ENCODE data around the gene NDUFV3. TPM values are rescaled to one million over a fixed set of nuclear protein-coding genes. Genes with fewer than 3 reads are reported as not detected.

NDUFV3 gene
- total RNA-seq, 4 donors from 2014 or later: 45.6 to 82.8 (median 64.1) TPM

- peak; percentile 41 for DNase-seq
Observed at GRCh38 chr21:42862774-42863503, 30.2 kb upstream of the NDUFV3 start.

GRCh38 chr21:42863504-42863870, 29.6 kb upstream of the NDUFV3 start:
- no peaks in the 10 kb centered on the region for H3K27me3 ChIP-seq
- no peak for DNase-seq
- no peak overlapping the region for H3K4me3 ChIP-seq
- no peak overlapping the region for H3K27ac ChIP-seq
- WGBS, 2 donors (ENCODE audit: low coverage in 1 of 2): 25 to 77% methylated on average over 4 to 13 of the region's 13 CpGs
- H3K9me3 ChIP-seq: no peaks in the 10 kb centered on the region
- no peak for TF ChIP-seq CTCF (IDR thresholded peaks at IDR 0.05)
- TF ChIP-seq EP300 (IDR thresholded peaks at IDR 0.05; ENCODE audit: low read depth): no peak
- TF ChIP-seq POLR2AphosphoS5 (IDR thresholded peaks at IDR 0.05): no peak
- no peak for TF ChIP-seq POLR2A (IDR thresholded peaks at IDR 0.05)
- in situ Hi-C loops (cut with MboI; ENCODE audit: low pct_ligation_motif_present in 1 of 4, low pct_unique_long_range_greater_than_20kb in 1 of 4, low sequenced_read_pairs in 3 of 4): loop anchor here in 1 of 4 donors (25.0 kb wide), 1 partner anchor 101 kb away; no protein-coding TSS in a partner anchor
- H3K4me1 ChIP-seq: no peaks in the 10 kb centered on the region
- intact Hi-C loops (cut with DNase I; ENCODE audit: low total_unique reads): no loop called here
- H3K36me3 ChIP-seq: peaks cover 0 to 28% (median 0%) of the 10 kb centered on the region in 4 donors

More at GRCh38 chr21:42862774-42863503, 30.2 kb upstream of the NDUFV3 start:
- intact Hi-C loops (cut with DNase I; ENCODE audit: low total_unique reads) (no loop called here), in situ Hi-C loops (cut with MboI; ENCODE audit: low pct_ligation_motif_present in 1 of 4, low pct_unique_long_range_greater_than_20kb in 1 of 4, low sequenced_read_pairs in 3 of 4) (loop anchor here in 1 of 4 donors (25.0 kb wide), 1 partner anchor 101 kb away; no protein-coding TSS in a partner anchor)
- no peak overlapping the region for H3K27ac ChIP-seq
- peaks cover 0 to 27% (median 0%) of the 10 kb centered on the region in 4 donors for H3K36me3 ChIP-seq
- no peaks in the 10 kb centered on the region for H3K27me3 ChIP-seq
- H3K4me1 ChIP-seq: no peaks in the 10 kb centered on the region
- H3K9me3 ChIP-seq: no peaks in the 10 kb centered on the region
- no peak overlapping the region for H3K4me3 ChIP-seq
- 83% methylated on average over 21 of the region's 21 CpGs; no CpG with 5 or more reads in 1 of the 2 donors for WGBS, 2 donors (ENCODE audit: low coverage in 1 of 2)
- peak in 1 of 5 experiments; percentile 8 for TF ChIP-seq CTCF (IDR thresholded peaks at IDR 0.05)
- TF ChIP-seq POLR2AphosphoS5 (IDR thresholded peaks at IDR 0.05): no peak

- Histone ChIP-seq H3K4me1 (no peaks in the 10 kb centered on the region), H3K36me3 (peaks cover 0 to 30% (median 0%) of the 10 kb centered on the region in 4 donors), H3K9me3 (no peaks in the 10 kb centered on the region), H3K27ac (no peak overlapping the region), H3K4me3 (no peak overlapping the region), H3K27me3 (no peaks in the 10 kb centered on the region)
- in situ Hi-C loops (cut with MboI; ENCODE audit: low pct_ligation_motif_present in 1 of 4, low pct_unique_long_range_greater_than_20kb in 1 of 4, low sequenced_read_pairs in 3 of 4): loop anchor here in 1 of 4 donors (25.0 kb wide), 1 partner anchor 102 kb away; no protein-coding TSS in a partner anchor
- TF ChIP-seq EP300 (IDR thresholded peaks at IDR 0.05; ENCODE audit: low read depth): no peak
- WGBS, 2 donors (ENCODE audit: low coverage in 1 of 2): 85% methylated on average over 14 of the region's 14 CpGs; no CpG with 5 or more reads in 1 of the 2 donors
- intact Hi-C loops (cut with DNase I; ENCODE audit: low total_unique reads): no loop called here
- DNase-seq: no peak
Observed at GRCh38 chr21:42864286-42864685, 28.8 kb upstream of the NDUFV3 start.

DNA sequence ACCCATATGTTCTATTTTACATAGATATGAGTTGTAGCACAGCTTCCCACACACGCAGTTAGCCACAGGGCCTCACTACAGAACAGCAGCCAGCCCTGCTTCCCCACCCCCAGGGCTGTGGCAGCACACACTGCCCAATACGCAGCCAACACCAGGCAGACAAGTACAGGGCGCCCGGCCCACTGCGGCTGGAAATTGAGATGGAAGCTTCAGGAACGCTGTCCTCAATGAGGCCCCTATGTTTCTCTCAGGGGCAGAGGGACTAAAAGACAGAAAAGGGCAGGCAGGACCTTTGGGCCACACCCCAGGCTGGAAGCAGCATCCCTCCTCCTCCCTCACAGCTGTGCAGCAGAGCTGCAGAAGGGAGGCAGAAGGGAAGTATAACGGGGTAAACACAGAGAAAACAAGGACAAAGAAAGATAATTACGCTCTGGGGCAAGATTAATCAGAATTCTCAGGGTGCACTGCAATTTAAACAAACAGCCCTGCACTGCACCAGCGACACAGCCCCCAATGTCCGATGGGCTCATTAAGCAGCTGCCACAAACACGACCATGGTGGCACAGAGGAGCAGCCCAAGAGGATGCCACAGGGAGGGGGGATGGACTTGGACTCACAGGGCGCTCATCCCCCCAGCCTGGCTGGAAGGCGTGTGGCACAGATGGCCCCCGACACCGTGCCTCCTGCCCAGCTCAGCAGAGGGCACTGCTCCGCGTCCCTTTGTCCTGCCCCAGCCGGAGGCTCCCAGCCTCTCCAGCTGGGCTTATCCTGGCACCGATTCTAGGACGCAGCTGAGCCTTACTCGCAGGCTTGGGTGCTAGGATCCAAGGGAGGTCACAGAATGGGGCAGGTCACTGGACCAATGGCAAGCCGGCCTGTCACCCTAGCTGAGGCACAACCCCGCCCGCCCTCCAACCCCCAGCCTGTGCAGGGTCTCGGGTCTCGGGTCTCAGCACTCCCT, 28.0 kb upstream of the NDUFV3 start:
- 83% methylated on average over 15 of the region's 26 CpGs; no CpG with 5 or more reads in 1 of the 2 donors for WGBS, 2 donors (ENCODE audit: low coverage in 1 of 2)
- Histone ChIP-seq H3K27me3 (no peaks in the 10 kb centered on the region), H3K27ac (no peak overlapping the region), H3K9me3 (no peaks in the 10 kb centered on the region), H3K4me3 (no peak overlapping the region), H3K36me3 (peaks cover 0 to 29% (median 0%) of the 10 kb centered on the region in 4 donors), H3K4me1 (no peaks in the 10 kb centered on the region)
- in situ Hi-C loops (cut with MboI; ENCODE audit: low pct_ligation_motif_present in 1 of 4, low pct_unique_long_range_greater_than_20kb in 1 of 4, low sequenced_read_pairs in 3 of 4) (loop anchor here in 1 of 4 donors (25.0 kb wide), 1 partner anchor 103 kb away; no protein-coding TSS in a partner anchor), intact Hi-C loops (cut with DNase I; ENCODE audit: low total_unique reads) (no loop called here)
- no peak for DNase-seq
- TF ChIP-seq CTCF (IDR thresholded peaks at IDR 0.05): no peak
- no peak for TF ChIP-seq POLR2AphosphoS5 (IDR thresholded peaks at IDR 0.05)
- TF ChIP-seq POLR2A (IDR thresholded peaks at IDR 0.05): no peak
- no peak for TF ChIP-seq EP300 (IDR thresholded peaks at IDR 0.05; ENCODE audit: low read depth)

Data from transverse colon (tissue), 4 donors.